Parathyroid adenoma (tissue), 2 donors: ENCODE measurements around the gene RNF208.

Experiments
- H2AFZ ChIP-seq: fragments of 300-600 bp; sonication (generic); one replicate; pipeline ENCODE4 v1.7.0; 2017; ENCODE audit warnings: antibody characterized with exemption, mild to moderate bottlenecking
- H3K27ac ChIP-seq: fragments of 300-600 bp; sonication (generic); one replicate; pipeline ENCODE4 v1.7.0; 2017
- H3K27me3 ChIP-seq: fragments of 300-600 bp; sonication (generic); one replicate; pipeline ENCODE4 v1.7.0; 2017; ENCODE audit warnings: low read length; ENCODE audit not compliant: control insufficient read depth, insufficient read depth
- H3K36me3 ChIP-seq: fragments of 300-600 bp; sonication (generic); one replicate; pipeline ENCODE4 v1.7.0; 2017; ENCODE audit warnings: low read length; ENCODE audit not compliant: control insufficient read depth, insufficient read depth
- H3K4me1 ChIP-seq: fragments of 300-600 bp; sonication (generic); one replicate; pipeline ENCODE4 v1.7.0; 2017; ENCODE audit warnings: control low read depth
- H3K4me2 ChIP-seq: fragments of 300-600 bp; sonication (generic); one replicate; pipeline ENCODE4 v1.7.0; 2017; ENCODE audit warnings: low read length
- H3K4me3 ChIP-seq: fragments of 300-600 bp; sonication (generic); one replicate; pipeline ENCODE4 v1.7.0; 2017; ENCODE audit warnings: low read depth, low read length
- H3K79me2 ChIP-seq: fragments of 300-600 bp; sonication (generic); one replicate; pipeline ENCODE4 v1.7.0; 2017; ENCODE audit warnings: control low read depth
- H3K9ac ChIP-seq: fragments of 300-600 bp; sonication (generic); one replicate; pipeline ENCODE4 v1.7.0; 2017; ENCODE audit warnings: mild to moderate bottlenecking
- H3K9me3 ChIP-seq: fragments of 300-600 bp; sonication (generic); one replicate; pipeline ENCODE4 v1.7.0; 2017; ENCODE audit warnings: low read length; ENCODE audit not compliant: control insufficient read depth
- CTCF ChIP-seq: fragments of 300-600 bp; sonication (generic); IDR thresholded peaks from one replicate; pipeline ENCODE4 v1.7.0; 2017; ENCODE audit warnings: antibody characterized with exemption, mild to moderate bottlenecking
- donor health status: primary hyperparathyroidism.

Gene RNF208

GRCh38 chr9:137211532-137211931 lies 10.5 kb downstream of the RNF208 start:
- TF ChIP-seq CTCF, result no peak
- Histone ChIP-seq H3K27me3 (no peaks in the 10 kb centered on the region), H3K4me3 (no peak overlapping the region), H3K4me2 (no peak overlapping the region), H3K79me2 (no peaks in the 10 kb centered on the region), H2AFZ (no peak overlapping the region), H3K27ac (no peak overlapping the region), H3K36me3 (no peaks in the 10 kb centered on the region), H3K9me3 (no peaks in the 10 kb centered on the region), H3K9ac (no peak overlapping the region), H3K4me1 (no peaks in the 10 kb centered on the region)

GRCh38 chr9:137206602-137207001 lies 15.4 kb downstream of the RNF208 start:
- H3K4me2 ChIP-seq, result peak overlapping the region; percentile 67
- H3K9ac ChIP-seq, result no peak overlapping the region
- H3K27ac ChIP-seq, result no peak overlapping the region
- no peaks in the 10 kb centered on the region for H3K4me1 ChIP-seq
- TF ChIP-seq CTCF, result no peak
- H3K4me3 ChIP-seq, result peak overlapping the region; percentile 74
- no peaks in the 10 kb centered on the region for H3K36me3 ChIP-seq
- no peaks in the 10 kb centered on the region for H3K9me3 ChIP-seq
- no peaks in the 10 kb centered on the region for H3K27me3 ChIP-seq
- peaks cover 17% of the 10 kb centered on the region for H3K79me2 ChIP-seq
- no peak overlapping the region for H2AFZ ChIP-seq

- peak within 1 kb of the TSS; percentile 67 for H3K4me2 ChIP-seq
- TF ChIP-seq CTCF, result no peak
- peak within 1 kb of the TSS; percentile 44 for H3K27ac ChIP-seq
- H3K9ac ChIP-seq, result peak within 1 kb of the TSS; percentile 76
- no peaks in the 10 kb centered on the region for H3K4me1 ChIP-seq
- no peaks in the 10 kb centered on the region for H3K36me3 ChIP-seq
- H3K9me3 ChIP-seq, result no peaks in the 10 kb centered on the region
- H3K4me3 ChIP-seq, result peak within 1 kb of the TSS; percentile 74
- H3K27me3 ChIP-seq, result no peaks in the 10 kb centered on the region
- peaks cover 17% of the 10 kb centered on the region for H3K79me2 ChIP-seq
- peak within 1 kb of the TSS; percentile 94 for H2AFZ ChIP-seq
Measured at GRCh38 chr9:137205126-137206069, 16.6 kb downstream of the RNF208 start, which contains the start of the genes NDOR1 and TMEM203. TSS of gene NDOR1 (plus strand) at chr9:137205700. CDS start at chr9:137205778, 78 bp downstream. TSS of gene TMEM203 (minus strand) at chr9:137205648. CDS start at chr9:137205414, 234 bp downstream.

GRCh38 chr9:137204731-137205125 lies 17.3 kb downstream of the RNF208 start:
- Histone ChIP-seq H2AFZ (no peak overlapping the region), H3K27ac (no peak overlapping the region), H3K27me3 (no peaks in the 10 kb centered on the region), H3K36me3 (no peaks in the 10 kb centered on the region), H3K4me3 (peak overlapping the region; percentile 74), H3K4me1 (no peaks in the 10 kb centered on the region), H3K9me3 (no peaks in the 10 kb centered on the region), H3K9ac (no peak overlapping the region), H3K4me2 (peak overlapping the region; percentile 67), H3K79me2 (peaks cover 17% of the 10 kb centered on the region)
- TF ChIP-seq CTCF, result no peak
